Mucosa of stomach (tissue), 1 donor: ENCODE results near the gene PDE4B.

Experiments used
- H3K27me3 ChIP-seq: one replicate; pipeline ENCODE4 v1.7.0; 2013; ENCODE audit warnings: mild to moderate bottlenecking, low read length; ENCODE audit not compliant: control insufficient read depth, insufficient read depth
- H3K36me3 ChIP-seq: one replicate; pipeline ENCODE4 v1.7.0; 2013; ENCODE audit warnings: low read length; ENCODE audit not compliant: control insufficient read depth, insufficient read depth
- H3K4me1 ChIP-seq: one replicate; pipeline ENCODE4 v1.7.0; 2013; ENCODE audit warnings: mild to moderate bottlenecking, low read length; ENCODE audit not compliant: control insufficient read depth, insufficient read depth
- H3K4me3 ChIP-seq: one replicate; pipeline ENCODE4 v1.7.0; 2013; ENCODE audit warnings: low read length
- H3K9ac ChIP-seq: one replicate; pipeline ENCODE4 v1.7.0; 2013; ENCODE audit warnings: mild to moderate bottlenecking, low read length, moderate library complexity
- H3K9me3 ChIP-seq: one replicate; pipeline ENCODE4 v1.7.0; 2013; ENCODE audit warnings: mild to moderate bottlenecking, low read length, moderate library complexity; ENCODE audit not compliant: control insufficient read depth
- donor health status: Pancreatic carcinoma.

Gene PDE4B

DNA sequence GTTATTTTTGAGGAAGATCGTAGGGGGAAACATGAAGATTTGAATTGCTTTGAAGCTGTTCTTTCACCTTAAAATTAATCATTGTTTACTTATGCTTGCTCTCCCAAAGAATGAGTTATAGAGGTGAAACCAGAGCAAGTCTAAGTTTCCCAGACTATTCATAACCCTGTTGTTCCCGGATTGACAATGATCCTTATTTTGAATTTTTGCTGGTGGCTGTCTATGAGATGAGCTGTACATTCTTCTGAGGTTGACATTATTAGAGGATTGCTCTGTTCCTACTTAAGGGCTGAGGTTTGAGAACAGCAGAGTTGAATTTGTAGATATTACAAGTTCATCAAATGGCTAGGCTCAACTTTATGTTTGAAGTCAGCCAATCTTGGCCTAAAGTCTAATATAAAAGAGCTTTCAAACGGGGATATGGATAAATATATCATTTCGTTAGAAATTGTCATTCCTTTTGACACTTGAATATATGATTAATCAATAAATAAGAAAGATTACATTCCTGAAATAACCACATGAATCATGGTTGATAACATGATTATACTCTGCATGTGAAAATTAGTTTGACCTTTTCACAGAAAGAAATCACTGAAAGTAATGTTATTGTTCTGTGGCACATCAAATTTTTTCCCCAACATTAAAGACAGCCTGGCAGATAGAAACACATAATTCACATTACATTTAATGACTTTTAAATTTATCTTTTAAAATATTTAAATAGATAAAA lies 19.1 kb upstream of the PDE4B start:
- Histone ChIP-seq H3K9ac (no peak overlapping the region), H3K4me3 (no peak overlapping the region)

GRCh38 chr1:65788762-65789161 lies 3.9 kb upstream of the PDE4B start:
- H3K9me3 ChIP-seq = no peaks in the 10 kb centered on the region
- no peak overlapping the region for H3K9ac ChIP-seq
- no peaks in the 10 kb centered on the region for H3K36me3 ChIP-seq
- no peaks in the 10 kb centered on the region for H3K4me1 ChIP-seq
- H3K27me3 ChIP-seq = peaks cover 24% of the 10 kb centered on the region
- no peak overlapping the region for H3K4me3 ChIP-seq

More for the DNA sequence above, 19.1 kb upstream of the PDE4B start:
- H3K36me3 ChIP-seq = no peaks in the 10 kb centered on the region
- no peaks in the 10 kb centered on the region for H3K4me1 ChIP-seq
- no peaks in the 10 kb centered on the region for H3K27me3 ChIP-seq
- H3K9me3 ChIP-seq = no peaks in the 10 kb centered on the region

GRCh38 chr1:65791396-65791795 lies 1.3 kb upstream of the PDE4B start:
- Histone ChIP-seq H3K4me1 (no peaks in the 10 kb centered on the region), H3K36me3 (no peaks in the 10 kb centered on the region), H3K9ac (no peak overlapping the region), H3K4me3 (no peak overlapping the region), H3K9me3 (no peaks in the 10 kb centered on the region), H3K27me3 (peaks cover 32% of the 10 kb centered on the region)

- no peaks in the 10 kb centered on the region for H3K9me3 ChIP-seq
- no peaks in the 10 kb centered on the region for H3K4me1 ChIP-seq
- H3K4me3 ChIP-seq = no peak overlapping the region
- no peak overlapping the region for H3K9ac ChIP-seq
- H3K27me3 ChIP-seq = peaks cover 32% of the 10 kb centered on the region
- no peaks in the 10 kb centered on the region for H3K36me3 ChIP-seq
Observed at GRCh38 chr1:65791801-65792668, 660 bp upstream of the PDE4B start.

DNA sequence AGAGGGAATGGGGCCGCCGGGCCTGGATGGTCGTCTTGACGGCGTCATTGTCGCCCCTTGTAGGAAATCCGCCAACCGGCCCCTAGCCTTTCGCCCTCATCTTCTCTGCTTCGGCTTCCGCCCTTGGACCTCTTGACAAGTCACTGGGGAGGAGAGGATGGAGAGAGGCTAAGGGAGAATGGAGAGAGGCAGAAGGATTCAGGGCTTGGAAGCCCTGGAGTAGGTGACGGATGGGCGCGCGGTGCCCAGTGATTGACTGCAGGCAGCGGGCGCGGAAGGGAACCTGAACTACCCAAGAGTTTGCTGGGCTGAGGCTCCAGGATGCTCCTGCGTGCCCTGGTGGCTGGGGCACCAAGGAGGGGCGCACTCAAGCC lies 651 bp downstream of the PDE4B start:
- H3K27me3 ChIP-seq = peaks cover 32% of the 10 kb centered on the region
- H3K4me1 ChIP-seq = no peaks in the 10 kb centered on the region
- no peak overlapping the region for H3K9ac ChIP-seq
- no peaks in the 10 kb centered on the region for H3K36me3 ChIP-seq
- no peaks in the 10 kb centered on the region for H3K9me3 ChIP-seq
- no peak overlapping the region for H3K4me3 ChIP-seq

DNA sequence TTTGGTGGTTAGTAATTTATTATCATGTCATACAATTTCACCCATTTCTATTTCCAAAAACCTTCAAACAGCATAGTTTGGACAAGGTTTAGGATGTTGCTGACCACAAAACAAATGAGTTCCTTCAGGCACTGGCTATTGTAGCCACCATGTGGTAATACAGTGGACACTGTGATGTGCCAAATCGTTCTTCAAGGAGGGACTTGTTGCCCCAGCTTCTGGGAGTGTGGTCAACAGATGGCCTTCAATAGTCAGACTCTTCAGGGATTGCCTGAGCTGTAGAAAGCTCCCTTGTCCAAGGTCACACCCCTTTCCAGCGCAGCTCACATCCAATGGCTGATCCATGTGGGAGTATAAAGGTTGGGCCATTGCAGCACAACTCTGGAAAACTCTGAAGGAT lies 2.6 kb downstream of the PDE4B start:
- H3K36me3 ChIP-seq = no peaks in the 10 kb centered on the region
- H3K9me3 ChIP-seq = no peaks in the 10 kb centered on the region
- peaks cover 32% of the 10 kb centered on the region for H3K27me3 ChIP-seq
- no peak overlapping the region for H3K4me3 ChIP-seq
- H3K4me1 ChIP-seq = no peaks in the 10 kb centered on the region
- H3K9ac ChIP-seq = no peak overlapping the region

- Histone ChIP-seq H3K27me3 (peaks cover 7% of the 10 kb centered on the region), H3K4me1 (no peaks in the 10 kb centered on the region), H3K36me3 (no peaks in the 10 kb centered on the region), H3K4me3 (no peak overlapping the region), H3K9ac (no peak overlapping the region), H3K9me3 (no peaks in the 10 kb centered on the region)
Observed at GRCh38 chr1:65799601-65800000, 6.9 kb downstream of the PDE4B start.

GRCh38 chr1:65804584-65804983 lies 11.9 kb downstream of the PDE4B start:
- no peaks in the 10 kb centered on the region for H3K27me3 ChIP-seq
- H3K4me1 ChIP-seq = no peaks in the 10 kb centered on the region
- H3K9ac ChIP-seq = no peak overlapping the region
- no peaks in the 10 kb centered on the region for H3K9me3 ChIP-seq
- no peaks in the 10 kb centered on the region for H3K36me3 ChIP-seq
- H3K4me3 ChIP-seq = no peak overlapping the region

DNA sequence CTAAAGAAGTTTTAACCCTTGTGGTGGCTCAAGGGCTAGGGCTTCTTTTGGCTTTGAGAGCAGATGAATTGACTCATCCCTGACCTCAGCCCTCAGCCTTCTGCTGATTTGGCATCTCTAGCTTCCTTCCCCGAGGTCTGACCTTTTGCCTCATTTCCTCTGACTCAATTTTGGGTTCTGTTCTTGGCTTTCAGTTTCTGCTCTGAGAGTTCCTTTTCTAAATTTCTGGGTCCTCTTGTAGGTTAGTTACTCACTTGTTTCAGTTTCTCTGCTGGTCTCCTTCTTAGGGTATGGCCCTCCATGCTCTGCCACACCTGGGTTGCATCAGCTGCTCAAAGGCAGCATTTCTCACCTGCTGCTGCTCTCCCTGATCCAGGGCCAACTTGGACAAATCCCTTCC lies 19.4 kb downstream of the PDE4B start:
- no peaks in the 10 kb centered on the region for H3K36me3 ChIP-seq
- no peaks in the 10 kb centered on the region for H3K9me3 ChIP-seq
- H3K27me3 ChIP-seq = no peaks in the 10 kb centered on the region
- no peak overlapping the region for H3K9ac ChIP-seq
- H3K4me3 ChIP-seq = no peak overlapping the region
- H3K4me1 ChIP-seq = no peaks in the 10 kb centered on the region

GRCh38 chr1:65813956-65814355 lies 21.3 kb downstream of the PDE4B start:
- no peaks in the 10 kb centered on the region for H3K9me3 ChIP-seq
- H3K9ac ChIP-seq = no peak overlapping the region
- H3K36me3 ChIP-seq = no peaks in the 10 kb centered on the region
- H3K4me1 ChIP-seq = no peaks in the 10 kb centered on the region
- no peaks in the 10 kb centered on the region for H3K27me3 ChIP-seq
- H3K4me3 ChIP-seq = no peak overlapping the region

- no peaks in the 10 kb centered on the region for H3K36me3 ChIP-seq
- H3K4me1 ChIP-seq = no peaks in the 10 kb centered on the region
- H3K9me3 ChIP-seq = no peaks in the 10 kb centered on the region
- H3K4me3 ChIP-seq = no peak overlapping the region
- no peaks in the 10 kb centered on the region for H3K27me3 ChIP-seq
- no peak overlapping the region for H3K9ac ChIP-seq
Observed at GRCh38 chr1:65814752-65815151, 22.1 kb downstream of the PDE4B start.

DNA sequence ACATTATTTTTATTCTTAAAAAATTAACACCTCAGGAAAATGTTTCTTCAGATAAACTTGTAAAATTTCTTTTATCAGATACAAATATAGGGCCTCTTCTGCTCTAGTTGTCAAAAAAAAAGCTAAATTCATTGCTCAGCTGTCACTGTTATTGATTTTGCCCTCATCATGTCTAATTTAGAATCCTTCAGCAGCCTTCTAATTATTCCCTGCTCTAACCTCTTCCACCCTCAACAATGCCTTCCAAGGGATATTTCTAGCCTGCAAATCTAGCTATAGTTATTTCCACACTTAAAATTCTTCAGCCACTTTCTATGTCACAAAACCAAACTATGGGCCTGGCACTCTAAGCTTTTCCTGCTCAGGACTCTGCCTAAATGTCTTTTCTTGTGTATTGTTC lies 25.2 kb downstream of the PDE4B start:
- H3K36me3 ChIP-seq = no peaks in the 10 kb centered on the region
- no peaks in the 10 kb centered on the region for H3K4me1 ChIP-seq
- H3K27me3 ChIP-seq = no peaks in the 10 kb centered on the region
- H3K9ac ChIP-seq = no peak overlapping the region
- no peak overlapping the region for H3K4me3 ChIP-seq
- H3K9me3 ChIP-seq = no peaks in the 10 kb centered on the region
